PC-3 (cell line): Measurements from ENCODE around the gene GNAZ. TPM values are rescaled to one million over a fixed set of nuclear protein-coding genes. Genes with fewer than 3 reads are reported as not detected.
A peak's percentile ranks its signal among the peaks of the same experiment; 100 is the strongest.

Experiments used
- ATAC-seq: fragments of 200-7000 bp; cut with Tn5 transposase; 2 replicates; pipeline ENCODE4 v1.9.1; 2020; ENCODE audit warnings: mild to moderate bottlenecking, moderate library complexity
- BruUV-seq: library from RNA; stranded (reverse); fragments of 400-500 nt; replicated peaks from 2 replicates; lab custom pipeline; 2021; lab: Mats Ljungman, UMichigan
- CTCF ChIA-PET: fragments of 300-600 bp; sonication (Branson Sonifier 250); formaldehyde crosslinking; loops from one replicate; lab custom pipeline; 2022; ENCODE audit warnings: antibody characterized with exemption; lab: Charles Lee
- POLR2A ChIA-PET: fragments of 300-600 bp; sonication (Branson Sonifier 250); formaldehyde crosslinking; loops from one replicate; lab custom pipeline; 2022; ENCODE audit warnings: antibody characterized with exemption; ENCODE audit not compliant: unreplicated experiment; lab: Charles Lee
- DNase-seq: peaks from one replicate; pipeline ENCODE4 v3.0.0-alpha.2; 2015
- H2AFZ ChIP-seq: fragments of 300-600 bp; sonication (generic); 2 replicates; pipeline ENCODE4 v1.6.0; 2016; ENCODE audit warnings: antibody characterized with exemption, low read length
- H3F3A ChIP-seq: fragments of 300-600 bp; sonication (generic); one replicate; pipeline ENCODE4 v1.6.0; 2017; ENCODE audit warnings: antibody characterized with exemption, low read length, control low read depth, mild to moderate bottlenecking; ENCODE audit not compliant: unreplicated experiment
- H3K27ac ChIP-seq: fragments of 300-600 bp; sonication (generic); 2 replicates; pipeline ENCODE4 v1.5.1; 2016; ENCODE audit warnings: mild to moderate bottlenecking, low read length
- H3K27me3 ChIP-seq: fragments of 300-600 bp; sonication (generic); 2 replicates; pipeline ENCODE4 v1.6.1; 2016; ENCODE audit warnings: low read length, mixed read lengths
- H3K36me3 ChIP-seq: fragments of 300-600 bp; sonication (generic); 2 replicates; pipeline ENCODE4 v1.6.1; 2016; ENCODE audit warnings: low read depth, mixed run types, low read length, mixed read lengths
- H3K4me1 ChIP-seq: fragments of 300-600 bp; sonication (generic); 2 replicates; pipeline ENCODE4 v1.5.1; 2016; ENCODE audit warnings: low read length; ENCODE audit not compliant: insufficient read depth
- H3K4me2 ChIP-seq: fragments of 300-600 bp; sonication (generic); 2 replicates; pipeline ENCODE4 v1.6.0; 2016; ENCODE audit warnings: low read length
- H3K4me3 ChIP-seq: fragments of 300-600 bp; sonication (generic); 2 replicates; pipeline ENCODE4 v1.5.1; 2016; ENCODE audit warnings: mild to moderate bottlenecking, low read length, mixed read lengths
- H3K79me2 ChIP-seq: fragments of 300-600 bp; sonication (generic); 2 replicates; pipeline ENCODE4 v1.6.1; 2017; ENCODE audit warnings: low read length, mixed read lengths
- H3K9ac ChIP-seq: fragments of 300-600 bp; sonication (generic); 2 replicates; pipeline ENCODE4 v1.6.0; 2016; ENCODE audit warnings: mild to moderate bottlenecking, low read length
- H3K9me2 ChIP-seq: fragments of 300-600 bp; sonication (generic); replicated peaks from 2 replicates; pipeline ENCODE4 v1.6.1; 2016; ENCODE audit warnings: mixed run types, low read length, mixed read lengths
- H3K9me3 ChIP-seq: fragments of 300-600 bp; sonication (generic); 2 replicates; pipeline ENCODE4 v1.6.1; 2016; ENCODE audit warnings: low read length, mixed read lengths
- H4K20me1 ChIP-seq: fragments of 300-600 bp; sonication (generic); 2 replicates; pipeline ENCODE4 v1.6.1; 2016; ENCODE audit warnings: low read length, mixed read lengths
- CTCF ChIP-seq: fragments of 300-600 bp; sonication (generic); conservative IDR thresholded peaks from 2 replicates; pipeline ENCODE4 v1.5.1; 2017; ENCODE audit warnings: antibody characterized with exemption, low read depth, mild to moderate bottlenecking, low read length
- EZH2 ChIP-seq: fragments of 300-600 bp; sonication (generic); IDR thresholded peaks from one replicate; pipeline ENCODE4 v1.6.1; 2017; ENCODE audit warnings: antibody characterized with exemption, mild to moderate bottlenecking, low read length; ENCODE audit not compliant: unreplicated experiment
- EZH2phosphoT487 ChIP-seq: fragments of 300-600 bp; sonication (generic); IDR thresholded peaks from 2 replicates; pipeline ENCODE4 v1.6.1; 2018; ENCODE audit warnings: mild to moderate bottlenecking, antibody characterized with exemption, low read length, borderline replicate concordance
- intact Hi-C: fragments of 100-400 bp; cut with micrococcal nuclease; formaldehyde crosslinking; loops from 2 replicates; pipeline ENCODE4 v1.9.0; 2023
- total RNA-seq: library from RNA; depleted of rRNA; stranded (reverse); fragments of >200 nt; gene quantifications from 2 replicates; pipeline ENCODE4 v1.2.3, GENCODE V29; 2014

The GNAZ gene
- total RNA-seq, 1 experiment from 2014 or later = 14.4 TPM

- H3K4me2 ChIP-seq = no peak overlapping the region
- intact Hi-C loops = no loop called here
These were observed 76.3 kb downstream of the GNAZ start for GRCh38 chr22:23146478-23147205.

DNA sequence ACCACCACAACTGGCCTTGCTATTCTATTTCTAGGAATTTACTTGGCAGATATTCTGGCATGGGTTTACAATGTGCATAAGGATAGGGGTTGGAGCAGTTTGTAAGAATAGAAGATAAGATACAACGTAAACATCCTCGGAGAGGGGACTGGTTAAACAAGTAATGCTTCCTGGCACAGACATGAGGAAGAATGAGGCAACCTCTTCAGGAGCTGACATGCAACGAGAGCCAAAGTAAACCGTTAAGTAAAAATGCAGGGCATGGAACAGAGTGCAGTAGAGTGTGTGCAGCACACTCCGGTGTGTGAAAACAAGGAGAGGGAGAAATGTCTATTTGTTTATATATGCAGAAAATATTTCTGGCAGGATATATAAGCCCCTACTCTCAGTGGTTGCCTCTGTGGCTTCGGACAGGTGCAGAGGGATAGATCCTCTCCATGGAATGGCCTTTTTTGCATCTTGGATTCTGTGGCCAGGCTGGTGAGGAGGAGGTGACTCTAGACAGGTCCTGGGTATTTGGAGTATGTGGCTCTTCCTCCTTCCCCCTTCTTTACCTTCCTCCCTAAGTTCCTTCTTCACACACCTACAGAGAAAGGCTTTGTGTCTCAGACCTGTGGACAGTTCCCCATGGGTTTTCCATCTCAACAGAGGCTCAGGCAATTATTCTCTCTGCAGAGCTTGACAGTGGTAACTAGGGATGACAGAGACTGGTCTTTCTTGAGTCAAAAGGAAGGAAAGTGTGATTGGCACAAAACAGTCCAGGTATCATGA lies 77.5 kb downstream of the GNAZ start:
- no peaks in the 10 kb centered on the region for H3K9me3 ChIP-seq
- DNase-seq = peak; percentile 72
- H4K20me1 ChIP-seq = no peaks in the 10 kb centered on the region
- POLR2A ChIA-PET = no interaction called here
- H3K9ac ChIP-seq = no peak overlapping the region
- no TSS peak for BruUV-seq
- H2AFZ ChIP-seq = no peak overlapping the region
- H3K36me3 ChIP-seq = no peaks in the 10 kb centered on the region
- no peak overlapping the region for H3K4me3 ChIP-seq
- H3K9me2 ChIP-seq = no peaks in the 10 kb centered on the region
- peaks cover 33% of the 10 kb centered on the region for H3K4me1 ChIP-seq
- H3F3A ChIP-seq = no peaks in the 10 kb centered on the region
- no peak overlapping the region for H3K4me2 ChIP-seq
- H3K27ac ChIP-seq = no peak overlapping the region
- CTCF ChIA-PET = no interaction called here
- ATAC-seq = peak; percentile 36
- intact Hi-C loops = no loop called here
- H3K27me3 ChIP-seq = no peaks in the 10 kb centered on the region
- TF ChIP-seq CTCF (no peak), EZH2 (no peak), EZH2phosphoT487 (no peak)
- H3K79me2 ChIP-seq = no peaks in the 10 kb centered on the region

More at GRCh38 chr22:23146478-23147205, 76.3 kb downstream of the GNAZ start:
- H4K20me1 ChIP-seq = no peaks in the 10 kb centered on the region
- H3K4me3 ChIP-seq = no peak overlapping the region
- no TSS peak for BruUV-seq
- H3K27ac ChIP-seq = no peak overlapping the region
- no peak for DNase-seq
- ChIA-PET POLR2A (interaction anchor here (0.7 kb wide), 1 partner anchor 711 kb away, joined by 5 read pairs; no protein-coding TSS in a partner anchor), CTCF (interaction anchor here (0.6 kb wide), 1 partner anchor 192 kb away, joined by 4 read pairs; no protein-coding TSS in a partner anchor)
- H3K79me2 ChIP-seq = no peaks in the 10 kb centered on the region
- no peak overlapping the region for H3K9ac ChIP-seq
- no peaks in the 10 kb centered on the region for H3K27me3 ChIP-seq
- H2AFZ ChIP-seq = no peak overlapping the region
- no peak for ATAC-seq
- H3K9me2 ChIP-seq = no peaks in the 10 kb centered on the region
- TF ChIP-seq EZH2 (no peak), CTCF (no peak), EZH2phosphoT487 (no peak)
- H3K4me1 ChIP-seq = peaks cover 26% of the 10 kb centered on the region
- no peaks in the 10 kb centered on the region for H3F3A ChIP-seq
- H3K36me3 ChIP-seq = no peaks in the 10 kb centered on the region
- H3K9me3 ChIP-seq = no peaks in the 10 kb centered on the region
